ENCODE results near the gene PHACTR1.
"Not testable (repeated sequence)": the region's sequence is repeated elsewhere in the genome, so short reads cannot be mapped to it uniquely, and the experiment has no call there.

PHACTR1 gene

DNA sequence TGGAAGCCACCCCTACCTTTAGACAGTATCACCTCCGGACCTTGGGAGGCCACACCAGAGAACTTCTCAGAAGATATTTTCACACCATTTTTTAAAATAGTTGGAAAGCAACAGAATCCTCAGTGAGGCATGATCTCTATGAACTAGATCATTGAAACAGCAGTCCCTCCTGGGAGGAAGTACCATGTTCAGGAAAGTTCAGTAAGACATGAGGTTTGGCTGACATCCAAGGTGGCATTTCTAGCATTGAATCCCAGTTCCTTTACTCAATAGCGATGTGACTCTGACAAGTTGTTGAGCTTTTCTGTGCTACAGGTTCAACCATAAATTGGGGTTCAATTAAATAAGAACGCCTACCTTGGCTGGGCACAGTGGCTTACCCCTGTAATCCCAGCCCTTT is 442.7 kb downstream of the PHACTR1 start:
- DNase-seq (ENCODE audit: low read depth in 1 of 2, low spot score in 1 of 2): peak; percentile 31 to 76
- H3K27ac ChIP-seq (replicated peaks): no peak overlapping the region
- no peak overlapping the region for H3K4me3 ChIP-seq (replicated peaks; ENCODE audit: insufficient read depth, low read length)
- H3K27me3 ChIP-seq (ENCODE audit: insufficient read depth, poor library complexity, severe bottlenecking): no peaks in the 10 kb centered on the region
- TF ChIP-seq SPI1 (IDR thresholded peaks at IDR 0.05; ENCODE audit: borderline replicate concordance, low read depth): peak; percentile 65; the same call in 1 of the 2 replicates
- TF ChIP-seq, protein P1, sequence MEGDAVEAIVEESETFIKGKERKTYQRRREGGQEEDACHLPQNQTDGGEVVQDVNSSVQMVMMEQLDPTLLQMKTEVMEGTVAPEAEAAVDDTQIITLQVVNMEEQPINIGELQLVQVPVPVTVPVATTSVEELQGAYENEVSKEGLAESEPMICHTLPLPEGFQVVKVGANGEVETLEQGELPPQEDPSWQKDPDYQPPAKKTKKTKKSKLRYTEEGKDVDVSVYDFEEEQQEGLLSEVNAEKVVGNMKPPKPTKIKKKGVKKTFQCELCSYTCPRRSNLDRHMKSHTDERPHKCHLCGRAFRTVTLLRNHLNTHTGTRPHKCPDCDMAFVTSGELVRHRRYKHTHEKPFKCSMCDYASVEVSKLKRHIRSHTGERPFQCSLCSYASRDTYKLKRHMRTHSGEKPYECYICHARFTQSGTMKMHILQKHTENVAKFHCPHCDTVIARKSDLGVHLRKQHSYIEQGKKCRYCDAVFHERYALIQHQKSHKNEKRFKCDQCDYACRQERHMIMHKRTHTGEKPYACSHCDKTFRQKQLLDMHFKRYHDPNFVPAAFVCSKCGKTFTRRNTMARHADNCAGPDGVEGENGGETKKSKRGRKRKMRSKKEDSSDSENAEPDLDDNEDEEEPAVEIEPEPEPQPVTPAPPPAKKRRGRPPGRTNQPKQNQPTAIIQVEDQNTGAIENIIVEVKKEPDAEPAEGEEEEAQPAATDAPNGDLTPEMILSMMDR (IDR thresholded peaks at IDR 0.05; ENCODE audit: insufficient read depth, low read length): no peak
- no peak for TF ChIP-seq POLR2AphosphoS5 (IDR thresholded peaks at IDR 0.05; ENCODE audit: low read depth)

DNA sequence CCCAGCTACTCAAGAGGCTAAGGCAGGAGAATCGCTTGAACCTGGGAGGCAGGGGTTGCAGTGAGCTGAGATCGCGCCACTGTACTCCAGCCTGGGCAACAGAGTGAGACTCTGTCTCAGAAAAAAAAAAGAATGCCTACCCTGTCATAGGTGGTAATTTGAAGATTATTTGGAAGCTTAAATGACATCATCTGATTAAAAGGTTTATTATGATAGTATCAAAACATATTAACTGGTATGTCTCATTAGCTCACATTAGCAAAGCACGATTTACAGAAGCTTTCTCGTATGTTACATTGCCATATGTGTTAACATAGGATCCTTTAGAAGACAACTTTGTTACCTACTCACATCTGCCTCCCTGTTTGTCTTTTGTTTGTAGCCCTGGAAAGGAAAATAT is 443.3 kb downstream of the PHACTR1 start:
- H3K27ac ChIP-seq (replicated peaks); H3K27me3 ChIP-seq (ENCODE audit: insufficient read depth, poor library complexity, severe bottlenecking); DNase-seq (ENCODE audit: low read depth in 1 of 2, low spot score in 1 of 2); H3K4me3 ChIP-seq (replicated peaks; ENCODE audit: insufficient read depth, low read length): not testable (repeated sequence)

DNA sequence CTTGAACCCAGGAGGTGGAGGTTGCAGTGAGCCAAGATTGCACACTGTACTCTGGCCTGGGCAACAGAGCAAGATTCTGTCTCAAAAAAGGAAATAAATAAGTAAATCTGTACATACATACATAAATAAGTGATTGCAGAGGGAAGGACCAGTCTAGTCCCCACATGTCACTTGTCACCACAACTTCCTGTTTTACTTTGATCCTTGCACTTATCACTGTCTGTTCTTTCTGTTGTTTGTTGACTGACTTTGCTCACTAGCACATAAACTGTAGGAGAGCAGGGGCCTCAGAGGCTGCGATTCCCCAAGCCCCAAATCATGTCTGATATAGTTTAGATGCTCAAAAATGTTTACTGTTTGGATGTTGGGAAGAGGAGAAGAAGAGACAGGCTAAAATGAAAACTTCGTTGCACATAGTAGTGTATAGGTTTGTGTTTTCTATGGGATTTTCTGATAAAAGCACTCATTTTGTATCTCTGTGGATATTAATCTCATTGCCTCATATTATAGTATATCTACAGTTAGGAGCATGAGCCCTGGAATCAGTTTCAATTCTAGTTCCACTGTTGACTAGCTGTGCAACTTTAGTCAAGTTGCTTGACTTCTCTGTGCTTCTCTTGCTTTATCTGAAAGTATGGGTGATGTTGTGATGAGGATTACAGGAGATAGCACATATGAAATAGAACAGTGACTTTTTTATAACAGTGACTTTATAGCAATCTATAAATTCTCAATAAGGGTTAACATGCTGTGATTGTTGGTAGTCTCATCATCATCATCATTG is 446.8 kb downstream of the PHACTR1 start:
- Histone ChIP-seq H3K27ac (replicated peaks) (no peak overlapping the region), H3K27me3 (ENCODE audit: insufficient read depth, poor library complexity, severe bottlenecking) (no peaks in the 10 kb centered on the region), H3K4me3 (replicated peaks; ENCODE audit: insufficient read depth, low read length) (no peak overlapping the region)
- DNase-seq (ENCODE audit: low read depth in 1 of 2, low spot score in 1 of 2): peak in 1 of 2 experiments; percentile 32
- TF ChIP-seq GABPA (IDR thresholded peaks at IDR 0.05; ENCODE audit: low read depth): no peak
- peak; percentile 12; the same call in 1 of the 2 replicates for TF ChIP-seq SPI1 (IDR thresholded peaks at IDR 0.05; ENCODE audit: borderline replicate concordance, low read depth)

DNA sequence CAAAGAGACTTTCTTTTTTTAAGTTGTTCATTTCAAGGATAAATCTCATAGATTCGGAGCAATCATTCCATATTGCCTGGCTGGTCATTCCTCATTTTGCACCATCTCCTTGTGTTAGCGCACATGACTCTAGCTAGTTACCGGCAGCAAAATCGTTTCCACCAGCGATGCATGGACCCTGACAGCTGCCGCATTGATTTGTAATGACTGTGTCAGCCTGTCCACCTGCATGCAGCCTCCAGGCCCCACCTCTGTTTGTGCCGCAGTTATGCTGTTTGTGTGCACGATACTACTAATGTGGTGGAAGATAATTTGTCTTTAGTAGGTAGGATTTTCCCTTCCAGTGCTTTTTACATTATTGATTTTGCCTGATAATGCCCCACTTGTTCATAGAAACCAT is 447.7 kb downstream of the PHACTR1 start:
- H3K27ac ChIP-seq (replicated peaks): no peak overlapping the region
- no peak overlapping the region for H3K4me3 ChIP-seq (replicated peaks; ENCODE audit: insufficient read depth, low read length)
- H3K27me3 ChIP-seq (ENCODE audit: insufficient read depth, poor library complexity, severe bottlenecking): no peaks in the 10 kb centered on the region
- TF ChIP-seq GABPA (IDR thresholded peaks at IDR 0.05; ENCODE audit: low read depth): no peak
- TF ChIP-seq, protein P1 (IDR thresholded peaks at IDR 0.05; ENCODE audit: insufficient read depth, low read length): no peak
- no peak for TF ChIP-seq SPI1 (IDR thresholded peaks at IDR 0.05; ENCODE audit: borderline replicate concordance, low read depth)
- TF ChIP-seq POLR2AphosphoS5 (IDR thresholded peaks at IDR 0.05; ENCODE audit: low read depth): no peak
- TF ChIP-seq, protein P2, sequence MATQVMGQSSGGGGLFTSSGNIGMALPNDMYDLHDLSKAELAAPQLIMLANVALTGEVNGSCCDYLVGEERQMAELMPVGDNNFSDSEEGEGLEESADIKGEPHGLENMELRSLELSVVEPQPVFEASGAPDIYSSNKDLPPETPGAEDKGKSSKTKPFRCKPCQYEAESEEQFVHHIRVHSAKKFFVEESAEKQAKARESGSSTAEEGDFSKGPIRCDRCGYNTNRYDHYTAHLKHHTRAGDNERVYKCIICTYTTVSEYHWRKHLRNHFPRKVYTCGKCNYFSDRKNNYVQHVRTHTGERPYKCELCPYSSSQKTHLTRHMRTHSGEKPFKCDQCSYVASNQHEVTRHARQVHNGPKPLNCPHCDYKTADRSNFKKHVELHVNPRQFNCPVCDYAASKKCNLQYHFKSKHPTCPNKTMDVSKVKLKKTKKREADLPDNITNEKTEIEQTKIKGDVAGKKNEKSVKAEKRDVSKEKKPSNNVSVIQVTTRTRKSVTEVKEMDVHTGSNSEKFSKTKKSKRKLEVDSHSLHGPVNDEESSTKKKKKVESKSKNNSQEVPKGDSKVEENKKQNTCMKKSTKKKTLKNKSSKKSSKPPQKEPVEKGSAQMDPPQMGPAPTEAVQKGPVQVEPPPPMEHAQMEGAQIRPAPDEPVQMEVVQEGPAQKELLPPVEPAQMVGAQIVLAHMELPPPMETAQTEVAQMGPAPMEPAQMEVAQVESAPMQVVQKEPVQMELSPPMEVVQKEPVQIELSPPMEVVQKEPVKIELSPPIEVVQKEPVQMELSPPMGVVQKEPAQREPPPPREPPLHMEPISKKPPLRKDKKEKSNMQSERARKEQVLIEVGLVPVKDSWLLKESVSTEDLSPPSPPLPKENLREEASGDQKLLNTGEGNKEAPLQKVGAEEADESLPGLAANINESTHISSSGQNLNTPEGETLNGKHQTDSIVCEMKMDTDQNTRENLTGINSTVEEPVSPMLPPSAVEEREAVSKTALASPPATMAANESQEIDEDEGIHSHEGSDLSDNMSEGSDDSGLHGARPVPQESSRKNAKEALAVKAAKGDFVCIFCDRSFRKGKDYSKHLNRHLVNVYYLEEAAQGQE (IDR thresholded peaks at IDR 0.05; ENCODE audit: insufficient replicate concordance, low read depth): no peak
- DNase-seq (ENCODE audit: low read depth in 1 of 2, low spot score in 1 of 2): no peak

DNA sequence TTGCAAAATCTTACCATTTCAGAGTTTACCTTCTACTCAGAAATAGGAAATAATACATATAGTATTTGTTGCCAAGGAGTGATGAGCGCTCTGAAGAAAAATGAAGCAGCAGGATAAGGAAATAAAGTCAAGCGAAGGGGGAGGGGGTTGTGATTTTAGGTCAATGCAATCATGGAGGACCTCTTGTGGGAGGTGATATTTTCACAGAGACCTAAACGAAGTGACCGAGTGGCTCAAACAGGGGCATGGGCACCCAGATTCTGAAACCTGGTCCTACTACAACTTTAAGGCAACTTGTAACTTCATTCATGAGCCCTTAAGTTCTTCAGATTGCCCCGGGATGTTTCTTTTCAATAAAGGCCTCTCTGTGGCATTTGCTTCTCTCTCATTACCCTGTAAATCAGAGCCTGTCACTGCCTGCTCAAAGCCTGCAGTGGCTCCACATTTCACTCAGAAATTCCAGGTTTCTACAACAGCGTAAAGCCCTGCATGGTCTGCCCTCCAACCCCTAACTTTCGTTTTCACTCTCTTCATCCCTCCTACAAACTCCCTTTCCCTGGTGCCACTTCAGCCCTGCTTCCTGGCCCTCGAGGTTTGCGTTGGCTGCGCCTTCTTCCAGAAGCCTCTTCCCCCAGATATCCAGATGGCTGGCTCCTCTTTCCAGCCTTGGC is 449.1 kb downstream of the PHACTR1 start:
- no peak overlapping the region for H3K4me3 ChIP-seq (replicated peaks; ENCODE audit: insufficient read depth, low read length)
- no peaks in the 10 kb centered on the region for H3K27me3 ChIP-seq (ENCODE audit: insufficient read depth, poor library complexity, severe bottlenecking)
- TF ChIP-seq SPI1 (IDR thresholded peaks at IDR 0.05; ENCODE audit: borderline replicate concordance, low read depth) (no peak), GABPA (IDR thresholded peaks at IDR 0.05; ENCODE audit: low read depth) (no peak), POLR2AphosphoS5 (IDR thresholded peaks at IDR 0.05; ENCODE audit: low read depth) (no peak)
- TF ChIP-seq, protein P2 (IDR thresholded peaks at IDR 0.05; ENCODE audit: insufficient replicate concordance, low read depth): no peak
- TF ChIP-seq, protein P1 (IDR thresholded peaks at IDR 0.05; ENCODE audit: insufficient read depth, low read length): no peak
- no peak for DNase-seq (ENCODE audit: low read depth in 1 of 2, low spot score in 1 of 2)
- H3K27ac ChIP-seq (replicated peaks): no peak overlapping the region
